GM06990 (cell line): ENCODE data around the gene SP1.
"Not testable (repeated sequence)": the region's sequence is repeated elsewhere in the genome, so short reads cannot be mapped to it uniquely, and the experiment has no call there.

Source experiments
- DNase-seq: peaks from one replicate; pipeline ENCODE4 v3.0.0-alpha.2; 2011; ENCODE audit not compliant: insufficient read length; ENCODE audit errors: extremely low read depth
- H3K27me3 ChIP-seq: replicated peaks from 2 replicates; pipeline ENCODE4 v1.6.0; 2011; ENCODE audit warnings: low read length; ENCODE audit not compliant: control insufficient read depth, insufficient read depth
- H3K36me3 ChIP-seq: 2 replicates; pipeline ENCODE4 v1.5.1; 2011; ENCODE audit warnings: low read length; ENCODE audit not compliant: control insufficient read depth, insufficient read depth
- H3K4me3 ChIP-seq: replicated peaks from 2 replicates; pipeline ENCODE4 v1.5.1; 2011; ENCODE audit warnings: low read depth, mild to moderate bottlenecking, control low read depth, low read length
- CTCF ChIP-seq: IDR thresholded peaks from 2 replicates; pipeline ENCODE4 v1.5.1; 2011; ENCODE audit warnings: low read length, control low read depth, mild to moderate bottlenecking, inconsistent platforms; ENCODE audit not compliant: insufficient read depth, poor library complexity, severe bottlenecking

The SP1 gene

GRCh38 chr12:53419756-53420155 lies 39.8 kb downstream of the SP1 start:
- no peak for TF ChIP-seq CTCF
- no peaks in the 10 kb centered on the region for H3K36me3 ChIP-seq
- no peak for DNase-seq
- no peaks in the 10 kb centered on the region for H3K27me3 ChIP-seq
- H3K4me3 ChIP-seq, result no peak overlapping the region

- not testable (repeated sequence) for H3K4me3 ChIP-seq, DNase-seq, H3K36me3 ChIP-seq, H3K27me3 ChIP-seq
Observed at GRCh38 chr12:53422247-53422646, 42.3 kb downstream of the SP1 start.

- Histone ChIP-seq H3K27me3 (no peaks in the 10 kb centered on the region), H3K4me3 (no peak within 1 kb of the TSS), H3K36me3 (no peaks in the 10 kb centered on the region)
- no peak for DNase-seq
- no peak for TF ChIP-seq CTCF
Observed at GRCh38 chr12:53423597-53423996, 43.6 kb downstream of the SP1 start, which contains the start of gene AMHR2. TSS of gene AMHR2 (plus strand) at chr12:53423855. CDS start at chr12:53423935, 80 bp downstream.

- TF ChIP-seq CTCF, result no peak
- no peak for DNase-seq
- no peak overlapping the region for H3K4me3 ChIP-seq
- H3K27me3 ChIP-seq, result no peaks in the 10 kb centered on the region
- H3K36me3 ChIP-seq, result no peaks in the 10 kb centered on the region
Observed at GRCh38 chr12:53424626-53425514, 44.9 kb downstream of the SP1 start.

GRCh38 chr12:53425515-53426150 lies 45.7 kb downstream of the SP1 start:
- no peak for TF ChIP-seq CTCF
- no peak overlapping the region for H3K4me3 ChIP-seq
- H3K27me3 ChIP-seq, result no peaks in the 10 kb centered on the region
- DNase-seq, result no peak
- H3K36me3 ChIP-seq, result no peaks in the 10 kb centered on the region

GRCh38 chr12:53427905-53428594 lies 48.1 kb downstream of the SP1 start:
- H3K4me3 ChIP-seq, result no peak overlapping the region
- no peaks in the 10 kb centered on the region for H3K36me3 ChIP-seq

More at GRCh38 chr12:53427905-53428594, 48.1 kb downstream of the SP1 start:
- TF ChIP-seq CTCF, result no peak
- no peak for DNase-seq
- H3K27me3 ChIP-seq, result no peaks in the 10 kb centered on the region
